OCI-LY3 (cell line): Measurements from ENCODE around the gene SLC4A7.

Experiments
- H2AFZ ChIP-seq: fragments of 200-600, 300-600 bp; shearing (Covaris generic); 2 replicates; pipeline ENCODE4 v1.6.0; 2014; ENCODE audit warnings: antibody characterized with exemption, low read depth, low read length
- H3K27ac ChIP-seq: fragments of 200-600, 300-600 bp; sonication (generic); 2 replicates; pipeline ENCODE4 v1.5.1; 2014; ENCODE audit warnings: mild to moderate bottlenecking, low read length, moderate library complexity, mixed read lengths
- H3K27me3 ChIP-seq: fragments of 200-600, 300-600 bp; sonication (generic); 2 replicates; pipeline ENCODE4 v1.6.1; 2014; ENCODE audit warnings: low read depth, low read length, mixed read lengths
- H3K36me3 ChIP-seq: fragments of 200-600, 300-600 bp; sonication (generic); replicated peaks from 2 replicates; pipeline ENCODE3; 2014; ENCODE audit warnings: low read depth, low read length, mixed read lengths
- H3K4me1 ChIP-seq: fragments of 300-600, 200-600 bp; sonication (generic); 2 replicates; pipeline ENCODE4 v1.6.1; 2014; ENCODE audit warnings: low read length, mixed read lengths
- H3K4me2 ChIP-seq: fragments of 200-600, 300-600 bp; sonication (generic); 2 replicates; pipeline ENCODE4 v1.6.1; 2014; ENCODE audit warnings: low read length, mixed read lengths
- H3K4me3 ChIP-seq: fragments of 300-600, 200-600 bp; sonication (generic); 2 replicates; pipeline ENCODE4 v1.5.1; 2014; ENCODE audit warnings: antibody characterized with exemption, mild to moderate bottlenecking, low read length, moderate library complexity
- H3K79me2 ChIP-seq: fragments of 300-600, 200-600 bp; shearing (Covaris generic); 2 replicates; pipeline ENCODE4 v1.6.1; 2014; ENCODE audit warnings: mild to moderate bottlenecking, low read length, mixed read lengths
- H3K9ac ChIP-seq: fragments of 300-600, 200-600 bp; shearing (Covaris generic); 2 replicates; pipeline ENCODE4 v1.6.0; 2014; ENCODE audit warnings: mild to moderate bottlenecking, low read length, moderate library complexity
- H3K9me3 ChIP-seq: fragments of 200-600, 300-600 bp; shearing (Covaris generic); 2 replicates; pipeline ENCODE4 v1.6.1; 2014; ENCODE audit warnings: low read length, mixed read lengths; ENCODE audit not compliant: insufficient read depth
- H4K20me1 ChIP-seq: fragments of 200-600, 300-600 bp; sonication (generic); 2 replicates; pipeline ENCODE4 v1.6.1; 2016; ENCODE audit warnings: low read length, mixed read lengths; ENCODE audit not compliant: insufficient read depth
- EZH2phosphoT487 ChIP-seq: fragments of 200-600 bp; shearing (Covaris generic); IDR thresholded peaks from 2 replicates; pipeline ENCODE4 v1.6.1; 2018; ENCODE audit warnings: antibody characterized with exemption, mixed run types, low read depth
- TF ChIP-seq, protein P1 (sequence below): fragments of 200-600, 300-600 bp; sonication (generic); IDR thresholded peaks from 2 replicates; pipeline ENCODE4 v1.5.1; 2014; ENCODE audit warnings: antibody characterized with exemption, low read length, low read depth

Gene SLC4A7

DNA sequence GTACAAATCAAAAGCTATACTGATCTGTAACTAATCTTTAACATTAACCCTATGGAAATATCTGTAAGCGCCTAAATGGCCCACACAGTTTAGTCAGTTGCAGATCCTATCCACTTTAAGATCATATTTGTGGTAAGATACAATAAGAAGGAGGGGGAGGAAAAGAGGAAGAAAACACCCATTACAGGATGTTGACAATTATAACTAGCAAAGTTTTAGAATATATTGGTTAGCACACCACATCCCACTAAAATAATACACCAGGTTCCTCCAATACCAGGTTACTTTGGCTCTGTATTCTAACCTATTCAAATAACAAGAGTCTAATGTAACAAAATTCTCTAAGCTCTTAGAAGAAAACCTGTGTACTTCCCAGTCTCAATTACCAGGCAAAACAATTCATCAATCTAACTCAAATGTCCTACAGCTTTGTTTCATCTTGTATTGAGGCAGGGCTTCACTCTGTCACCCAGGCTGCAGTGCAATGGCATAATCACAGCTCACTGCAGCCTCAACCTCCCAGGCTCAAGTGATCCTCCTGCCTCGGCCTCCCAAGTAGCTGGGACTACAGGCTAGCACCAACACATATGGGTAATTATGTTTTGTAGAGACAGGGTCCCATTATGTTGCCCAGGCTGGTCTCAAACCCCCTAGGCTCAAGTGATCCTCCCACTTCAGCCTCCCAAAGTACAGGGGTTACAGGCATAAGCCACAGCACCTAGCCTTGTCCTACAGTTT lies 4.2 kb downstream of the SLC4A7 start:
- Histone ChIP-seq H3K27me3 (no peaks in the 10 kb centered on the region), H4K20me1 (peaks cover 64% of the 10 kb centered on the region), H3K36me3 (peaks cover 62% of the 10 kb centered on the region), H3K9me3 (peaks cover 7% of the 10 kb centered on the region), H2AFZ (no peak overlapping the region), H3K4me3 (no peak overlapping the region), H3K9ac (no peak overlapping the region), H3K4me1 (peaks cover 31% of the 10 kb centered on the region), H3K27ac (no peak overlapping the region), H3K79me2 (peaks cover 92% of the 10 kb centered on the region), H3K4me2 (peak overlapping the region; percentile 20)
- TF ChIP-seq, protein P1, sequence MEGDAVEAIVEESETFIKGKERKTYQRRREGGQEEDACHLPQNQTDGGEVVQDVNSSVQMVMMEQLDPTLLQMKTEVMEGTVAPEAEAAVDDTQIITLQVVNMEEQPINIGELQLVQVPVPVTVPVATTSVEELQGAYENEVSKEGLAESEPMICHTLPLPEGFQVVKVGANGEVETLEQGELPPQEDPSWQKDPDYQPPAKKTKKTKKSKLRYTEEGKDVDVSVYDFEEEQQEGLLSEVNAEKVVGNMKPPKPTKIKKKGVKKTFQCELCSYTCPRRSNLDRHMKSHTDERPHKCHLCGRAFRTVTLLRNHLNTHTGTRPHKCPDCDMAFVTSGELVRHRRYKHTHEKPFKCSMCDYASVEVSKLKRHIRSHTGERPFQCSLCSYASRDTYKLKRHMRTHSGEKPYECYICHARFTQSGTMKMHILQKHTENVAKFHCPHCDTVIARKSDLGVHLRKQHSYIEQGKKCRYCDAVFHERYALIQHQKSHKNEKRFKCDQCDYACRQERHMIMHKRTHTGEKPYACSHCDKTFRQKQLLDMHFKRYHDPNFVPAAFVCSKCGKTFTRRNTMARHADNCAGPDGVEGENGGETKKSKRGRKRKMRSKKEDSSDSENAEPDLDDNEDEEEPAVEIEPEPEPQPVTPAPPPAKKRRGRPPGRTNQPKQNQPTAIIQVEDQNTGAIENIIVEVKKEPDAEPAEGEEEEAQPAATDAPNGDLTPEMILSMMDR: no peak
- TF ChIP-seq EZH2phosphoT487: no peak

GRCh38 chr3:27471923-27472550 lies 12.1 kb downstream of the SLC4A7 start:
- Histone ChIP-seq H2AFZ (no peak overlapping the region), H3K27me3 (no peaks in the 10 kb centered on the region), H3K4me2 (no peak overlapping the region), H3K36me3 (peaks cover 31% of the 10 kb centered on the region), H3K4me1 (peaks cover 8% of the 10 kb centered on the region), H3K9me3 (peaks cover 3% of the 10 kb centered on the region), H3K27ac (no peak overlapping the region), H3K79me2 (peaks cover 100% of the 10 kb centered on the region), H3K9ac (no peak overlapping the region), H4K20me1 (peaks cover 71% of the 10 kb centered on the region), H3K4me3 (no peak overlapping the region)
- TF ChIP-seq, protein P1: no peak
- no peak for TF ChIP-seq EZH2phosphoT487

DNA sequence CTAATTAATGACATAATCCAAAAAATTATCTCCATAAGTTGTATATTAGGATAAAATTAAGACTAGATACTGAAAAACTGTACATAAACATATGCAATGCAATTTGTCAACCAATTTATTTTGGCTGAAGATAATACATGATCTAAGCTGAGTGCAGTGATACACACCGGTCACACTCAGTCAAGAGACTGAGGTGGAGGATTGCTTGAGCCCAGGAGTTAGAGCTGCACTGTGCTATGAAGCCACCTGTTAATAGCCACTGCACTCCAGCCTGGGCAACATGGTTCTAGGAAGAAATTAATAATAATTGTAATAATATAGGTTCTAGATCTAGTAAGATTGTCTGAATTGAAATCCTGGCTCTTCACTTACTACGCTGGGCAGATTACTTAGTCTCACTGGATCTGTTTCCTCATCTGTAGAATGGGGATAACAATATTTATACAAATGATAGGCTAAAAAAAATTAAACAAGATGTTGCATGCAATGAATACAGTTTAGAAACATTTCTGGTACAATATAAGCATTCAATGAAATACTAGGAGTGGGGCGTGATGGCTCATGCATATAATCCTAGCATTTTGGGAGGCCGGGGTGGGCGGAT lies 15.8 kb downstream of the SLC4A7 start:
- no peaks in the 10 kb centered on the region for H3K27me3 ChIP-seq
- no peak overlapping the region for H3K4me3 ChIP-seq
- H4K20me1 ChIP-seq: peaks cover 58% of the 10 kb centered on the region
- no peak overlapping the region for H3K27ac ChIP-seq
- no peak overlapping the region for H3K4me2 ChIP-seq
- H3K4me1 ChIP-seq: peaks cover 8% of the 10 kb centered on the region
- no peak for TF ChIP-seq EZH2phosphoT487
- TF ChIP-seq, protein P1: no peak
- H3K79me2 ChIP-seq: peaks cover 100% of the 10 kb centered on the region
- no peak overlapping the region for H2AFZ ChIP-seq
- peaks cover 11% of the 10 kb centered on the region for H3K36me3 ChIP-seq
- H3K9ac ChIP-seq: no peak overlapping the region
- H3K9me3 ChIP-seq: no peaks in the 10 kb centered on the region

DNA sequence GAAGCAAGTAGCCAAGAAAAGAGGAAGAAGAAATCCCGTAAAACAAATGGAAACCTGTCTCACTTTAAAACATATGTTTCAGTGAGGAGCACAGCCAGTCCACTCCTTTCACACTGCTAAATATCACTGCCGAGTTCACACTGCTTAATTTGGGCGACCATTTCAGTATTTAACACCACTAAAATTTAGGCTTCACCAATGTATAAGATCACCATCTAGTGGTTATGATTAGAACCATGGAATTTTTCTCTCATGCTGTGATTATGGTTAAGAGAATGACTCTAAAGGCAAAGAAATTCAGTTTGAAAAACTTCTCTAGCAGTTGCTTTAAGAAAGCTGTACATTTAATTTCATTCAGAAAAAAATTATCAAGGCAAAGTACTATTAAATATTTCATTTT lies 16.6 kb downstream of the SLC4A7 start:
- TF ChIP-seq, protein P1: peak; percentile 84
- TF ChIP-seq EZH2phosphoT487: no peak
- H2AFZ ChIP-seq: no peak overlapping the region
- H3K4me1 ChIP-seq: peaks cover 8% of the 10 kb centered on the region
- peak overlapping the region; percentile 23; the same call in 1 of the 2 replicates for H3K9ac ChIP-seq
- H3K36me3 ChIP-seq: peaks cover 10% of the 10 kb centered on the region
- H4K20me1 ChIP-seq: peaks cover 56% of the 10 kb centered on the region
- peaks cover 100% of the 10 kb centered on the region for H3K79me2 ChIP-seq
- H3K4me3 ChIP-seq: no peak overlapping the region
- H3K27ac ChIP-seq: peak overlapping the region; percentile 16; the same call in 1 of the 2 replicates
- no peaks in the 10 kb centered on the region for H3K9me3 ChIP-seq
- peak overlapping the region; percentile 54 for H3K4me2 ChIP-seq
- no peaks in the 10 kb centered on the region for H3K27me3 ChIP-seq
